GM12873 (cell line): ENCODE measurements around the gene SASH3.

Experiments
- TF ChIP-seq, protein P1 (sequence below): IDR thresholded peaks from 2 replicates; pipeline ENCODE4 v1.5.1; 2012; ENCODE audit warnings: low read depth, mild to moderate bottlenecking, moderate library complexity, low read length, control low read depth; ENCODE audit not compliant: insufficient read depth; ENCODE audit errors: missing control alignments

SASH3 gene

DNA sequence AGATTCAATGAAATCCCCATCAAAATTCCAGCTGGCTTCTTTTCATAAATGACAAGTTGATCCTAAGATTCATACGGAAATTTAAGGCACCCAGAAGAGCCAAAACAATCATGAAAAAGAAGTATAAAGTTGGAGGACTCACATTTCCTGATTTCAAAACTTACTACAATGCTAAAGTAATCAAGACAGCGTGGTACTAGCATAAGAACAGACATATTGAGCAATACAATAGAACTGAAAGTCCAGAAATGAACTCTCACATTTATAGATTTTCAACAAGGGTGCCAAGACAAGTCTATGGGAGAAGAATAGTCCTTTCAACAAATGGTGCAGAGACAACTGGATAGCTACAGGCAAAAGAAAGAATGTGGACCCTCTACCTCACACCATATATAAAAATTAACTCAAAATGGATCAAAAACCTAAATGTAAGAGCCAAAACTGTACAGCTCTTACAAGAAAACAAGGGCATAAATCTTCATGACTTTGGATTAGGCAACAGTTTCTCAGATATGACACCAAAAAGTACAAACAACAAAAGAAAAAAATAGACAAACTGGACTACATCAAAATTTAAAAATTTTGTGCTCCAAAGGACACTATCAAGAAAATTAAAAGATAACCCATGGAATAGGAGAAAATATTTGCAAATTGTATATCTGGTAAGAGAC lies 28.5 kb downstream of the SASH3 start:
- TF ChIP-seq, protein P1, sequence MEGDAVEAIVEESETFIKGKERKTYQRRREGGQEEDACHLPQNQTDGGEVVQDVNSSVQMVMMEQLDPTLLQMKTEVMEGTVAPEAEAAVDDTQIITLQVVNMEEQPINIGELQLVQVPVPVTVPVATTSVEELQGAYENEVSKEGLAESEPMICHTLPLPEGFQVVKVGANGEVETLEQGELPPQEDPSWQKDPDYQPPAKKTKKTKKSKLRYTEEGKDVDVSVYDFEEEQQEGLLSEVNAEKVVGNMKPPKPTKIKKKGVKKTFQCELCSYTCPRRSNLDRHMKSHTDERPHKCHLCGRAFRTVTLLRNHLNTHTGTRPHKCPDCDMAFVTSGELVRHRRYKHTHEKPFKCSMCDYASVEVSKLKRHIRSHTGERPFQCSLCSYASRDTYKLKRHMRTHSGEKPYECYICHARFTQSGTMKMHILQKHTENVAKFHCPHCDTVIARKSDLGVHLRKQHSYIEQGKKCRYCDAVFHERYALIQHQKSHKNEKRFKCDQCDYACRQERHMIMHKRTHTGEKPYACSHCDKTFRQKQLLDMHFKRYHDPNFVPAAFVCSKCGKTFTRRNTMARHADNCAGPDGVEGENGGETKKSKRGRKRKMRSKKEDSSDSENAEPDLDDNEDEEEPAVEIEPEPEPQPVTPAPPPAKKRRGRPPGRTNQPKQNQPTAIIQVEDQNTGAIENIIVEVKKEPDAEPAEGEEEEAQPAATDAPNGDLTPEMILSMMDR, result no peak

DNA sequence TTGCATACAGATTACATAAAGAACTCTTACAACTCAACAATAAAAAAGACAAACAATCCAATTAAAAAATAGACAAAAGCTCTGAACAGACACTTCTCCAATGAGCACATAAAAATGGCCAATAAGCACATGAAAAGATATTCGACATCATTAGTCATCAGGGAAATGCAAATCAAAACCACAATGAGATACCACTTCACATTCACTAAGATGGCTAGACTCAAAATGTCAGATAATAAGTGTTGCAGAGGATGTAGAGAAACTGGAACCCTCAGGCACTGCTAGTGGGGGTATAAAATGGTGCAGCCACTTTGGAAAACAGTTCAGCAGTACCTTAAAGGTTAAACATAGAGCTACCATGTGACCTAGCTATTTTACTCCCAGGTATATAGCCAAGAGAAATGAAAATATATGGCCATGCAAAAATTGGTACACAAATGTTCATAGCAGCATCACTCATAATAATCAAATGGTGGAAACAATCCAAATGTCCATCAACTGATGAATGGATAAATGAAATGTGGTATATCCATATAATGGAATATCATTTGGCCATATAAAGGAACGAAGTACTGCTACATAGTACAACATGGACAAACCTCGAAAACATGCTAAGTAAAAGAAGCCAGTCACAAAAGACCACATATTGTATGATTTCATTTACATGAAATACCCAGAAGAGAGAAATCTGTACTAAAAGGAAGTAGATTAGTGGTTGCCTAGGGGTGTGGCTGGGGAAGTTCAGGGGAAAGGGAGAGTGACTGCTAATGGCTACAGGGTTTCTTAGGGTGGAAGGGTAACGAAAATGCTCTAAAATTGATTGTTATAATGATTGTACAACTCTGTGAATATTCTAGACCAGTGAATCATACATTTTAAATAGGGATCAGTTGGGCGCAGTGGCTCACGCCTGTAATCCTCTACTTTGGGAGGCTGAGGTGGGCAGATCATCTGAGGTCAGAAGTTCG lies 29.4 kb downstream of the SASH3 start:
- TF ChIP-seq, protein P1, result no peak

DNA sequence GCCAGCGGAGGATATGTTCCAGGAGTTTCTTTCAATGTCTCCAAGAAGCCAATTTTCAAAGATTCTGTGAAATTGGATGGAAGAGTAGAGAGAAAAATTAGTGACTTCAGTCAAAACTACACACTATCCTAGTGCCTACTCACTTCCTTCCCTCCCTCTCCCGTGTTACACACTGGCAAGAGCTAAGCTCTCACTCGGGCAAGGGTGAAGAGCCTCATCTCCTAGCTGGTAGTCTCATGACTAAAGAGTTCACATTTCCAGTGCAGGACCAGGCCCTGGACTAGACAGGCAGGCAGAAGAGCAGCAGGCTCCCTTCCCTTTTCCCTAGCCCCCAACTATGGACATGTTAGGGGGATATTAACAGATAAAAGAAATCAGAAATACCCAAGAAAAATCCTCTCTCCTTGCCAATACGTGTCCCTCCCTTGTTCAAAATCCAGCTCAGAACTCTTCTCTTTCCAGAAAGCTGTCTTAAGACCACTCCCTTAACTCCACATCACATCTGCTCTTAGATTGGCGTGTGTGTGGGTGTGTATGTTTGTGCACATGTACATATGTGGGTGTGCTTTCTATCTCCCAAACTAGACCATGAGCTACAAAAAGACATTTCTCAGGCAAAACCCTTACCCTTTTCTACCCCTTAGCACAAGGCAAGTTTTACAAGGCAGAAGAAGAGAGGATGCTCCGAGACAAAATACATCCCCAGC lies 34.1 kb downstream of the SASH3 start:
- TF ChIP-seq, protein P1, result no peak

DNA sequence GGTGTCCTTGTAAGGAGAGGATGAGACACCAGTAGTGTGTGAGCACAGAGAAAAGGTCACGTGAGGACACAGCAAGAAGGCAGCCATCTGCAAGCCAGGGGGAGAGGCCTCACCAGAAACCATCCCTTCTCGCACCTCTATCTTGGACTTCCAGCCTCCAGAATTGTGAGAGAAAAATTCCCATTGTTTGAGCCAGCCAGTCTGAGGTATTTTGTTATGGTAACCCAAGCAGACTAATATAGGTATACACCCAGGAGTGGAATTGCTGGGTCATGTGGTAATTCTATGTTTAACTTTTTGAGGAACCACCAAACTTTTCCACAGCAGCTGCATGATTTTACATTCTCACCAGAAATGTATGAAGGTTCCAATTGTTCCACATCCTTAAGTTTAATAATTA lies 38.4 kb downstream of the SASH3 start:
- TF ChIP-seq, protein P1, result no peak

DNA sequence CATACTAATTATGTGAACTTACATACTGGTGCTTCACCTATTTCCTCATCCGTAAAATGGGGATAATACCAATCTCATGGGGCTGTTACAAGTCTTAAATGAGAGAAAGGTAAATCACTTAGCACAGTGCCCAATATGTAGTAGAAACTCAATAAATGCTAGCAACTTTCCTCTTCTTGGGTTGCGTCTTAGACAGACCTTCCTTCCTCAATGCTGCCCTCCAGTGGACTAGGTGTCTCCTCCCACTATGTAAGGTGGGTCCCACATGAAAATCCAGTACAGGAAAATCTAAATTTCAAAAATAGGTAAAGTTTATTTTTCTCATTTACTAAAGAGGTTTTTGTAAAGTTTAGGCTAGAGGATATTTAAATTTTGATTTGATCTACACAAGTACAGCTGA lies 43.4 kb downstream of the SASH3 start:
- TF ChIP-seq, protein P1, result peak; percentile 68

DNA sequence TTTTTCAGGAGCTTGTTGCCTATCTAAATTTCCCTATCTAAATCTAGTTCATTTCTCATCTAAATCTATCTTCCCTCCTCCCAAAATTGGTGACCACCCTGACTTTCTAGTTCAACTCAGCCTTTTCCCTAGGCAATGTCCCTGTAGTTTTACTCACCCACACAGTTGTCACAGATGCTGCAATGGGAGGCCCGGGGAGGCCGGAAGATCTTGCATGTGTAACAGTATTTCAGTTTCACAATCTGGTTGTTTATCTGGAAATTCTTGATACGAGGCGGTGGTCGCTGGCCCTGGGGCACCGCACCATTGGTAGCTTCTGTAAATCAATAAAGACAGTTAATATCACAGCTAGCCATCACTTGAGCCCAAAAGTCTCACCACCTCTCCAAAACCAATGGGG lies 43.8 kb downstream of the SASH3 start:
- TF ChIP-seq, protein P1, result no peak

DNA sequence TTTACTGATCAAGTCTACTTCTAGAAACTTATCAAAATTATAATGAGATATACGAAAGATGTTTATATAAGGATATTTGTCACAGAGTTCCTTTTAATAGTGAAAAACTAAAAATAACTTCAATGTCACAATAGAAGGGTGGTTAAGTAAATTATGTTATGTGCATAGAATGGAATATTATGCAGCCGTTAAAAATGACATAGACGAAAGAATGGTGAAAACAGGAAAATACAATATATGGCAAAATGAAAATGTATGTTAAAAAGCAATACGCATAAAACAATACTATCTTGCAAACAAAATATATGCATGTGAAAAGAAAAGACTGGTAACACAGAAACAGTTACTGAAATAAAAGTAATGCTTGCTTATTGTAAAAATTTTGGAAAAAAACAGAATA lies 44.9 kb downstream of the SASH3 start:
- TF ChIP-seq, protein P1, result no peak
